OCI-LY7 (cell line): ENCODE data around the gene INTS7. TPM values are rescaled to one million over a fixed set of nuclear protein-coding genes. Genes with fewer than 3 reads are reported as not detected.

ENCODE experiments used
- microRNA-seq: library from miRNA; unstranded; fragments of <30 nt; microRNA quantifications from one replicate; pipeline ENCODE4 v1.2.0, GENCODE V29; 2022; ENCODE audit warnings: borderline replicate concordance
- small RNA-seq: library from RNA; depleted of rRNA; stranded (forward); fragments of <200 nt; gene quantifications from one replicate; pipeline ENCODE3, GENCODE V24; 2014
- total RNA-seq, 2 experiments: library from RNA; depleted of rRNA in 1 of 2; stranded (reverse); fragments of >200 nt in 1 of 2; shearing (Covaris generic) in 1 of 2; gene quantifications; 2 replicates each; pipeline ENCODE4 v1.2.3, GENCODE V29; 2014 to 2022

Gene INTS7
- total RNA-seq, 2 experiments from 2014 or later = 17.8 to 25.8 TPM

Small RNAs within 50 kb of the gene (microRNA-seq; reads per million reads assigned to microRNA genes)
- gene MIR3122 = not detected

Small RNAs within 50 kb of the gene (small RNA-seq; reads per million reads assigned to genes)
- gene MIR3122 = not detected
- gene RF00568 = not detected

Other genes with a start within 250 kb of the INTS7 start
- 14.1 and 18.7 TPM in 2 replicates for gene LPGAT1, start 204.8 kb downstream of the INTS7 start, total RNA-seq (2014; rRNA removed; shearing (Covaris generic))
- 30.4 and 35.2 TPM in 2 replicates for gene LPGAT1, start 204.8 kb downstream of the INTS7 start, total RNA-seq (2022)
- gene DTL, start 191 bp upstream of the INTS7 start, total RNA-seq (2014; rRNA removed; shearing (Covaris generic)) = 64.4 and 71.5 TPM in 2 replicates
- gene DTL, start 191 bp upstream of the INTS7 start, total RNA-seq (2022) = 61.4 and 61.7 TPM in 2 replicates
- gene PPP2R5A, start 249.9 kb upstream of the INTS7 start, total RNA-seq (2014; rRNA removed; shearing (Covaris generic)) = 26.8 and 28.0 TPM in 2 replicates
- gene PPP2R5A, start 249.9 kb upstream of the INTS7 start, total RNA-seq (2022) = 36.0 and 37.7 TPM in 2 replicates